Activated CD8-positive, alpha-beta memory T cell treated with anti-CD3 and anti-CD28 coated beads for 36 hours (primary cell): Measurements from ENCODE around the gene COL18A1. TPM values are rescaled to one million over a fixed set of nuclear protein-coding genes. Genes with fewer than 3 reads are reported as not detected.

Experiments
- CTCF ChIA-PET: fragments of 350-600 bp; sonication (Branson Sonifier 250); formaldehyde crosslinking; loops from one replicate; lab custom pipeline; 2021; ENCODE audit warnings: antibody characterized with exemption; lab: Charles Lee
- POLR2A ChIA-PET: fragments of 350-600 bp; sonication (Branson Sonifier 250); formaldehyde crosslinking; loops from one replicate; lab custom pipeline; 2021; ENCODE audit warnings: antibody characterized with exemption; lab: Charles Lee
- total RNA-seq, 2 experiments: library from RNA; stranded (reverse); gene quantifications; one replicate each; pipeline ENCODE4 v1.2.3, GENCODE V29; 2021

The COL18A1 gene
- total RNA-seq, 2 experiments from 2014 or later, result 1.9 TPM

GRCh38 chr21:45480701-45481500 lies 75.9 kb downstream of the COL18A1 start:
- POLR2A ChIA-PET, result no interaction called here
- CTCF ChIA-PET, result interaction anchor here (0.8 kb wide), 1 partner anchor 9 kb away, joined by 3 read pairs; no protein-coding TSS in a partner anchor

- ChIA-PET POLR2A (no interaction called here), CTCF (no interaction called here)
These were observed 76.6 kb downstream of the COL18A1 start for GRCh38 chr21:45481566-45481965.

GRCh38 chr21:45481977-45482898 lies 77.3 kb downstream of the COL18A1 start:
- ChIA-PET POLR2A (no interaction called here), CTCF (interaction anchor here (1.0 to 1.2 kb wide), 2 partner anchors 58 to 70 kb away, joined by 3 to 4 read pairs; no protein-coding TSS in a partner anchor)

GRCh38 chr21:45482899-45483821 lies 78.2 kb downstream of the COL18A1 start:
- ChIA-PET POLR2A (interaction anchor here (0.8 to 1.2 kb wide), 3 partner anchors 34 to 255 kb away, joined by 3 to 4 read pairs (median 3); partner anchors contain the start of gene POFUT2), CTCF (interaction anchor here (0.7 to 1.2 kb wide), 3 partner anchors 15 to 69 kb away, joined by 3 to 4 read pairs (median 4); no protein-coding TSS in a partner anchor)

GRCh38 chr21:45484318-45484717 lies 79.4 kb downstream of the COL18A1 start:
- ChIA-PET POLR2A (no interaction called here), CTCF (no interaction called here)

- POLR2A ChIA-PET, result no interaction called here
- CTCF ChIA-PET, result no interaction called here
These were observed 80.9 kb downstream of the COL18A1 start for GRCh38 chr21:45485686-45486442.

GRCh38 chr21:45486443-45487160 lies 81.6 kb downstream of the COL18A1 start:
- ChIA-PET CTCF (no interaction called here), POLR2A (no interaction called here)

- POLR2A ChIA-PET, result no interaction called here
- CTCF ChIA-PET, result no interaction called here
These were observed 82.3 kb downstream of the COL18A1 start for GRCh38 chr21:45487161-45487806.

- CTCF ChIA-PET, result no interaction called here
- POLR2A ChIA-PET, result no interaction called here
These were observed 83.1 kb downstream of the COL18A1 start for GRCh38 chr21:45487891-45488600.

GRCh38 chr21:45488931-45489721 lies 84.2 kb downstream of the COL18A1 start:
- CTCF ChIA-PET, result no interaction called here
- POLR2A ChIA-PET, result no interaction called here

GRCh38 chr21:45489722-45489982 lies 84.7 kb downstream of the COL18A1 start:
- CTCF ChIA-PET, result no interaction called here
- POLR2A ChIA-PET, result no interaction called here

- CTCF ChIA-PET, result no interaction called here
These were observed 85.2 kb downstream of the COL18A1 start for GRCh38 chr21:45490049-45490731.

GRCh38 chr21:45491056-45491455 lies 86.1 kb downstream of the COL18A1 start:
- POLR2A ChIA-PET, result no interaction called here
- CTCF ChIA-PET, result no interaction called here

More at GRCh38 chr21:45490049-45490731, 85.2 kb downstream of the COL18A1 start:
- POLR2A ChIA-PET, result no interaction called here

- POLR2A ChIA-PET, result no interaction called here
These were observed 86.7 kb downstream of the COL18A1 start for GRCh38 chr21:45491623-45492022.

GRCh38 chr21:45492765-45493164 lies 87.8 kb downstream of the COL18A1 start:
- ChIA-PET POLR2A (no interaction called here), CTCF (no interaction called here)

More at GRCh38 chr21:45491623-45492022, 86.7 kb downstream of the COL18A1 start:
- CTCF ChIA-PET, result no interaction called here
